MCF 10A (cell line): ENCODE results near the gene CSAG2. TPM values are rescaled to one million over a fixed set of nuclear protein-coding genes. Genes with fewer than 3 reads are reported as not detected.

ENCODE experiments used
- BruUV-seq: library from RNA; stranded (reverse); fragments of 400-500 nt; replicated peaks from 2 replicates; lab custom pipeline; 2021; lab: Mats Ljungman, UMichigan
- CTCF ChIA-PET: fragments of 300-600 bp; sonication (Branson Sonifier 250); formaldehyde crosslinking; extraction: SDS; loops from one replicate; lab custom pipeline; 2021; ENCODE audit warnings: antibody characterized with exemption, inconsistent platforms; lab: Yijun Ruan, JAX
- POLR2A ChIA-PET: fragments of 300-600, 350-650 bp; sonication (Branson Sonifier 250); formaldehyde crosslinking; extraction: SDS; loops from one replicate; lab custom pipeline; 2020; ENCODE audit warnings: antibody characterized with exemption, inconsistent platforms; lab: Yijun Ruan, JAX
- DNase-seq: peaks from one replicate; pipeline ENCODE4 v3.0.0-alpha.2; 2018; ENCODE audit not compliant: unreplicated experiment
- H3K27ac Mint-ChIP-seq: one replicate; pipeline ENCODE4 v1.8.0; 2022; ENCODE audit warnings: mild to moderate bottlenecking, low read depth, mixed read lengths; ENCODE audit not compliant: unreplicated experiment
- H3K27me3 Mint-ChIP-seq: one replicate; pipeline ENCODE4 v1.8.0; 2022; ENCODE audit warnings: mixed read lengths; ENCODE audit not compliant: insufficient read depth, unreplicated experiment
- H3K36me3 Mint-ChIP-seq: one replicate; pipeline ENCODE4 v1.8.0; 2022; ENCODE audit warnings: mild to moderate bottlenecking, moderate library complexity, mixed read lengths; ENCODE audit not compliant: insufficient read depth, unreplicated experiment
- H3K4me1 Mint-ChIP-seq: one replicate; pipeline ENCODE4 v1.8.0; 2022; ENCODE audit warnings: mixed read lengths; ENCODE audit not compliant: insufficient read depth, unreplicated experiment
- H3K4me3 Mint-ChIP-seq: one replicate; pipeline ENCODE4 v1.8.0; 2022; ENCODE audit warnings: mild to moderate bottlenecking, moderate library complexity, mixed read lengths; ENCODE audit not compliant: unreplicated experiment
- H3K9me3 Mint-ChIP-seq: one replicate; pipeline ENCODE4 v1.8.0; 2022; ENCODE audit warnings: mixed read lengths; ENCODE audit not compliant: unreplicated experiment
- CTCF ChIP-seq: fragments of 200-600 bp; IDR thresholded peaks from one replicate; pipeline ENCODE4 v1.8.0; 2022; ENCODE audit warnings: antibody characterized with exemption, mild to moderate bottlenecking; ENCODE audit not compliant: unreplicated experiment
- intact Hi-C: fragments of 100-400 bp; cut with micrococcal nuclease; formaldehyde crosslinking; loops from 2 replicates; pipeline ENCODE4 v1.14.1; 2022
- total RNA-seq: library from RNA; stranded (reverse); gene quantifications from 2 replicates; pipeline ENCODE4 v1.2.3, GENCODE V29; 2022

Gene CSAG2
- total RNA-seq, 1 experiment from 2014 or later, result not detected

GRCh38 chrX:152674135-152674534, 34.9 kb downstream of the CSAG2 start:
- Mint-ChIP-seq H3K9me3 (no peaks in the 10 kb centered on the region), H3K4me1 (no peaks in the 10 kb centered on the region), H3K27ac (no peak overlapping the region), H3K27me3 (no peaks in the 10 kb centered on the region), H3K36me3 (no peaks in the 10 kb centered on the region), H3K4me3 (no peak overlapping the region)
- ChIA-PET POLR2A (no interaction called here), CTCF (no interaction called here)
- intact Hi-C loops, result no loop called here
- TF ChIP-seq CTCF, result no peak
- no TSS peak for BruUV-seq
- DNase-seq, result no peak

- Mint-ChIP-seq H3K27me3 (no peaks in the 10 kb centered on the region), H3K27ac (no peak overlapping the region), H3K4me1 (no peaks in the 10 kb centered on the region), H3K36me3 (no peaks in the 10 kb centered on the region), H3K9me3 (peaks cover 22% of the 10 kb centered on the region), H3K4me3 (no peak overlapping the region)
- ChIA-PET CTCF (interaction anchor here (0.6 to 1.7 kb wide), 2 partner anchors 158 to 182 kb away, joined by 4 read pairs; no protein-coding TSS in a partner anchor), POLR2A (no interaction called here)
- BruUV-seq, result no TSS peak
- intact Hi-C loops, result no loop called here
- no peak for DNase-seq
- no peak for TF ChIP-seq CTCF
These were observed 46.0 kb downstream of the CSAG2 start for GRCh38 chrX:152663086-152663485.

GRCh38 chrX:152658302-152658701, 50.8 kb downstream of the CSAG2 start:
- TF ChIP-seq CTCF, result no peak
- H3K9me3 Mint-ChIP-seq, result no peaks in the 10 kb centered on the region
- ChIA-PET CTCF (interaction anchor here (0.6 to 0.7 kb wide), 2 partner anchors 16 to 163 kb away, joined by 3 read pairs; no protein-coding TSS in a partner anchor), POLR2A (no interaction called here)
- no peaks in the 10 kb centered on the region for H3K4me1 Mint-ChIP-seq
- no peak for DNase-seq
- H3K27me3 Mint-ChIP-seq, result no peaks in the 10 kb centered on the region
- intact Hi-C loops, result no loop called here
- no peaks in the 10 kb centered on the region for H3K36me3 Mint-ChIP-seq
- BruUV-seq, result no TSS peak
- H3K27ac Mint-ChIP-seq, result no peak overlapping the region
- no peak overlapping the region for H3K4me3 Mint-ChIP-seq

Other genes with a start within 250 kb of the CSAG2 start
- 0.05 TPM in 1 of 2 replicates, not detected in the other for gene GABRQ, start 71.4 kb downstream of the CSAG2 start, total RNA-seq
- gene MAGEA3, start 10.5 kb downstream of the CSAG2 start, total RNA-seq, result not detected in 2 replicates
- not detected in 2 replicates for gene MAGEA2B, start 5.4 kb upstream of the CSAG2 start, total RNA-seq
- gene CSAG1, start 24.4 kb upstream of the CSAG2 start, total RNA-seq, result not detected in 2 replicates
- not detected in 2 replicates for gene MAGEA12, start 24.5 kb upstream of the CSAG2 start, total RNA-seq
- gene MAGEA2, start 44.6 kb upstream of the CSAG2 start, total RNA-seq, result not detected in 2 replicates
- not detected in 2 replicates for gene CSAG3, start 49.9 kb upstream of the CSAG2 start, total RNA-seq
- gene MAGEA6, start 60.4 kb upstream of the CSAG2 start, total RNA-seq, result not detected in 2 replicates
- 22.5 and 29.3 TPM in 2 replicates for gene CETN2, start 121.5 kb upstream of the CSAG2 start, total RNA-seq
- gene NSDHL, start 121.8 kb upstream of the CSAG2 start, total RNA-seq, result 12.8 and 13.7 TPM in 2 replicates
- gene ZNF185, start 188.8 kb upstream of the CSAG2 start, total RNA-seq, result 14.2 and 17.8 TPM in 2 replicates